Activated CD8-positive, alpha-beta memory T cell treated with anti-CD3 and anti-CD28 coated beads, Interleukin-2, amount 50 U/mL, for 24 hours (primary cell): Measurements from ENCODE around the gene GRID1.
A peak's percentile ranks its signal among the peaks of the same experiment; 100 is the strongest.

Experiments
- DNase-seq: peaks from one replicate; pipeline ENCODE4 v3.0.0-alpha.2; 2020; ENCODE audit errors: extremely low read depth

The GRID1 gene

GRCh38 chr10:86366033-86366901 lies at the start of gene GRID1:
Gene GRID1 (minus strand): TSS chr10:86366795.
- DNase-seq: no peak

DNA sequence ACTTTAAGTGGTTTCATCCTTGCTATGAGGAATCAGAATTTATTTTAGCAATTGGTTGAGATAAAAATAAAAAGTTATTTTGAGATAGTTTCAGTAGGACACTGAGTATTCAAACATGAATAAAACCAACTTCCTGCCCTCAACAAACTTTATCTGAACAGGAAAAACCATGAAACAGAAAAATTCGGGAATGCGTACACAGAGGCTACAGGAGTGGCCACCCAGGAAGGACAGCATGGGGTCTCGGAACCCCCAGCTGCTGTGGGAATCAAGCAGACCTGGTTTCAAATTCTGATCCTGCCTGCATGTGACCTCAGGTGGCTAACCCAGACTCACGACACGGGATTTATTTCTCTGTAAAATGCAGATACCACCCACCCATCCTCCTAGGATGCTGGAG lies 49.0 kb upstream of the GRID1 start:
- DNase-seq: no peak

DNA sequence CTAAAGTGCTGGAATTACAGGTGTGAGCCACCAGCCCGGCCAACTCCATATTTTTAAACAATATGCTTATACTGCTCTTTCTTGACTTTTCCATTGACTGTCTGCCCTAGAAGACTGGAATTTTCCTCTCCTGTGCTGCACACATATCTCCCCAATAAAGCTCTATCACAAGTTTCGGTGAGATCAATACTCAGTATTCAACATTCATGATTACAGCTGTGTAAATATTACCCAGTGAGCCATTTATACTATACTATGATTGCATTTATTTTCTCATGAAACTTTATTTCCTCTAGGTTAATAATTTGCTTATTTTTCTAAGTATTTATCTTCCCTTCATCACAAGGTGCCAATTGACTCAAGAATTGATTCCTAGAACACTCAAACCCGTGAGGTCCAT lies 48.5 kb upstream of the GRID1 start:
- DNase-seq: no peak

DNA sequence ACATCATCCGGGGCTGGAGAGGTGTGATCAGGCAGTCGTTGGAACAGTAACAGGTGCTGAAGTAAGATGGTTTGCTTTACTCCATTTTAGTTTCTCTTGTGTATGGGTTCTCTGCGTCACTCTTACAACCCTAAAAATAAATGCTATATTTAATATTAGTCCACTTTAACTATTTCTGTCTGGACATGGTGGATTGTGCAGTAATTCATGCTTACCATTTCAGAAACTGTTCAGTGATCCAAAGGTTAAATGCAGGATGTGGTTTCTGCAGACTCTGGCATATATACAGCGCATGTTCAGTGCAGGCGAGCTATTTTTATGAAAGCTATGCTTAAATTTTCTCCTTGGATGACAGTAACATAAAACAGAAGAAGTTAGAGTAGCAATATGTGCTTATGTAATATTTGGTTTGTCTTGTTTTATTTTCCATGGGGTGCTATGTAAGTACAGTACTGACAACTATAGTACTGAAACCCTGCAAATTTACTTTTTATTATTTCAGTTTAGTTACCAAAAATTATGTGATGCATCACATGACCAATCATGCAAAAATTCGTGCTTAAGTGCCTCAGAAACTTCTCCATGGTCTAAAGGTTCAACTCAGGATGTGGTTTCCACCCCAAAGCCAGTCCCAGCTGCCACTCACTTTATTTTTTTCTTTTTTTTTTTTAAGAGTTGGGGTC lies 46.6 kb upstream of the GRID1 start:
- no peak for DNase-seq

DNA sequence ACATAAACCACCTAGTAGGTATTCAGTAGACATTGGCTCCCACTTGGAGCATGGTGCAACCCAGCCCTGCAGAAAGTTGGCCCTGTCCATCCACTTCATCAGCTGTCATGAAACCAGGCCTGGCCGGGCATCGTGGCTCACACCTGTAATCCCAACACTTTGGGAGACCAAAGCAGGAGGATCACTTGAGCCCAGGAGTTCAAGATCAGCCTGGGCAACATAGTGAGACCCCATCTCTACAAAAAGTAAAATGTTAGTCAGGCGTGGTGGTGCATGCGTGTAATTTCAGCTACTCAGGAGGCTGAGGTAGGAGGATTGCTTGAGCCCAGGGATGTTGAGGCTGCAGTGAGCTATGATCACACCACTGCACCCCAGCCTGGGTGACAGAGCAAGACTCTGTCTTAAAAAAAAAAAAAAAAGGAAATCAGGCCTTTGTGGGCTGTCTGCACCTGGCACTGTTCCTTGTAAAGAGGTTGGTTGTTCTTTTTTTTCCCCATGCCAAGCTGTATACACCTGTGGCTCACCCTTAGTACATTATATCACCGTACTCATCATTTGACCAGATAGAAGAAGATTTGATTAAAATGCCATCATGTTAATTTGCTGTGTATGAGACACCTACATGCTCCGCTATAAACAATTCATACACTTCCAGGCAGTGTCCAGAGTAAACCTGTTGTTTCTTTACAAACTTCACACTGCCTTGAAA lies 45.4 kb upstream of the GRID1 start:
- DNase-seq: no peak

DNA sequence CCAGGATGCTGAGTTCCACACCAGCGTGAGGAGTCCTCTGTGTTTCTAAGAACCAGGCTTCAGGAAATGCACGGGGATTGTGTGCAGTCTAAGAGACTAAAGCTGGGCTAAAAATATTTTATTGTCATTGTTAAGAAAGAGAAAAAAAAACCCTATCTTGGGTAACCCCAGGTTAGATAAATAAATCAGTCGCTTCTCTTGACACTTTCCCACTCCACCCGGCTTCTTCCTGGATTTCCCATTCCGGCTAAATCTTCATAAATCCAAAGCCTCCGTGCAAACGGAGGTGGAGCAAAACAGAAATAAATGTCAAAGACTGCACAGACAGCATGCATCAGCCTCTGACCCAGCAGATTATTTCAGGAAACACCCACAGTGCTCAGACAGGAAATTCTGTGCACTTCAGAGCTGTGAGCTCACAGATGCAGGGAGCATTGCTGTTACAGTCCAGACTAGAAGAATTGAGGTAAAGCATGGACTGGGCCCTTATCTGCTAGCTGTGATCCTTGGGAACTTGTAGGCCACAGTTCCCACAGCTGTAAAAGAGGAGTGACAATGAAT lies 44.8 kb upstream of the GRID1 start:
- DNase-seq: no peak

- no peak for DNase-seq
These were observed 44.0 kb upstream of the GRID1 start for GRCh38 chr10:86410542-86411124.

DNA sequence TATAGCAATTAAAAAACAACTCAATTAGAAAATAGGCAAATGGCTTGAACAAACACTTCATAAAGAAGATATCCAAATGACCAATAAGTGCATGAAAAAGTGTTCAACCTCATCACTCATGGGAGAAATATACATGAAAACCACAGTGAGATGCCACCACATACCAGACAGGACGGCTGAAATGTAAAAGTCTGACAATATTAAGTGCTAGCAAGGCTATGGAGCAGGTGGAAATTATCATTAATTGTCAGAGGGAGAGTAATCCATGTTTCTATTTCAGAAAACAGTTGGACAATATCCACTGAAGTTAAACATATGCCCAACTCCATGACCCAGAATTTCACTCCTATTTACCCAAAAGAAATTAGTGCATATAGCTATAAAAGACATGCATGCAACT lies 42.6 kb upstream of the GRID1 start:
- DNase-seq: no peak

DNA sequence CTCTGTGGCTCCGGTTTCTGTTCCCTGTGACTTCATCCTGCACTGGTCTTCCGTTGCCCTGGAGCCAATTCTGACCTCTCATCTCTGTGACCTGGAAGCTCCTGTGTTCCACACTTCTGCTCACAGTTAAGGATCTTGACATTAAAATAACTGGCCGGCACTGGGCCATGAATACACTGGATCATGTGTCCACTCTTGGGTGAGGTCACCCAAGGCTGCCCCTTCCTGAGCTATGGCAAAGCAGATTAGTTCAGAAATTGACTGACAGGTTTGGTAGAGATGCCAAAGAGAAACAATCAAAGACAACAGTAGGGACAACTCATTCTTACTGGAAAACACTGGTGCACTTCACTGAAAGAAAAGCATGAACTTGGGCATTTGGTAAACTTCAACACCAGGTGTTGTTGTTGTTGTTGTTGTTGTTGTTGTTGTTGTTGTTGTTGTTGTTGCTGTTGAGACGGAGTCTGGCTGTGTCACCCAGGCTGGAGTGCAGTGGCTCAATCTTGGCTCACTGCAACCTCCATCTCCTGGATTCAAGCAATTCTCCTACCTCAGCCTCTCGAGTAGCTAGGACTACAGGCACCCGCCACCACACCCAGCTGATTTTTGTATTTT lies 36.7 kb upstream of the GRID1 start:
- DNase-seq: no peak

DNA sequence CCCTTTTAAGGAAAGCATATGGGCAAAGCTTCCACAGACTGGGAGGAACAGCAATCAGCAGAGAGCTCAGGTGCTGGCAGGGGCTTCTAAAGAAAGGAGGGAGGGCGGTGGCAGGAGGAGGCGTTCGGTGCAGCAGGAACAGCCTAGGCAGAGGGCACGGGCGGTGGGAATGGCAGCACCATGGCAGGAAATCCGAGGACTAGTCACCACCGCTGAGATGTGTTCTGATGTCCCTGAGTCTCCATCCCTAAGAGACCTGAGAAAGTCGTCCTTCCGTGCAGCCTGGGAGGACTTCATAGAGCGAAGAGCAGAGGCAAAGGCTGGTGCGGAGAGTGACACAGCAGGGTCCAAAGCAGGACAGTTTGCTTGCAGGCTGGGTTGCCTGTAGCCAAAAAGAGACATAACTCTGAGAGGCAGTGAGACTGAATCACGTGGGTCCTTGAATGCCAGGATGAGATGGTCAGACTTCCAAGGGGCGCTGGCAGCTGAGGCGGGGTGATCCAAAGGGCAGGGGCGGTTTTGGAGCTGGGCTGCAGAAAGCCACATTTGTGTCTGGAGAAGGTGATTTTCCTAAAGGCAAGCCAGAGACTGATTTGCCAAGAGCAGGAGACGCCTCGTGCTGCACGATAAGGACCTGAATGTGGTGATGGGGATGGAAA lies 35.8 kb upstream of the GRID1 start:
- no peak for DNase-seq

- no peak for DNase-seq
These were observed 35.1 kb upstream of the GRID1 start for GRCh38 chr10:86401588-86402282.

DNA sequence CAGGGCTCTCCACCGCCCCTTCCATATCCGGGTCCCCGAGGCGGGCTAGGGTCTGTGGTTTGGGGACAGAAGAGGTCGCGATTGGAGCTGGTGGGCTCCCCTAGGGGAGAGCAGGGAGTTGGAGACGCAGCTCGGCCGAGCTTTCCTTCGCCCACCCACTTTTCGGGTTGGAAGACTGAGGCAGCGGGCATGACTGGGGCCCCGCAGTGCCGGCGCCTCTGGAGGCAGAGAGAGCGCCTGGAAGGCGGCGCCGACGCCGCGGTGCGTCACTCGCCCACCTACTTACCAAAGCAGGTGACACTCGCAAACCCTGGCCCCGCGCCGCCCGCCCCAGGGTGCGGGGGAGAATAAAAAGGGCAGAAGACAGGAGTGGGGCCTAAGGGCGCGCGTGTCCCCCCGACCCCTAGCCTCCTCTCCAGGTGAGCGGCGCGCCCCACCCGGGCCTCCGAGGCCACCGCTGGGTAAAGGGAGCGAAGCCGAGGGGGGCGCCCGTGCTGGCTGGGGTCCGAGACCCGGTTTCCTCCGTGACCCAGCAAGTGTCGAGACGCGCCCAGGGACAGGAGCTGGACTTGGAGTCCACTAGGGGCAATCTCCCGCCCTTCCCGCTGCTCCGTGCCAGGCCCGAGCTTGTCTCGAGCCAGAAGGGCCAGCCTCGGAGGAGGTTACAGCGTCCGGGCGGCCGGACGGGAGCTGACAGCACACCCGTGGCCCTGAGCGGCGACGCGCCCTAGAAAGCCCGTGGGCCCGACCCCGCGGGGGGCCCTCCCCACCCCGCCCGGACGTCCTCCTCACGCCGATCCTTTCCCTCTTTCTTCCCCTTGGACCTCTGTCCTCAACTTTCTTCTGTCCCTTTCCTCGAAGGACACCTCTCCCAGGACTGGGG lies 34.4 kb upstream of the GRID1 start:
- DNase-seq: peak; percentile 31

DNA sequence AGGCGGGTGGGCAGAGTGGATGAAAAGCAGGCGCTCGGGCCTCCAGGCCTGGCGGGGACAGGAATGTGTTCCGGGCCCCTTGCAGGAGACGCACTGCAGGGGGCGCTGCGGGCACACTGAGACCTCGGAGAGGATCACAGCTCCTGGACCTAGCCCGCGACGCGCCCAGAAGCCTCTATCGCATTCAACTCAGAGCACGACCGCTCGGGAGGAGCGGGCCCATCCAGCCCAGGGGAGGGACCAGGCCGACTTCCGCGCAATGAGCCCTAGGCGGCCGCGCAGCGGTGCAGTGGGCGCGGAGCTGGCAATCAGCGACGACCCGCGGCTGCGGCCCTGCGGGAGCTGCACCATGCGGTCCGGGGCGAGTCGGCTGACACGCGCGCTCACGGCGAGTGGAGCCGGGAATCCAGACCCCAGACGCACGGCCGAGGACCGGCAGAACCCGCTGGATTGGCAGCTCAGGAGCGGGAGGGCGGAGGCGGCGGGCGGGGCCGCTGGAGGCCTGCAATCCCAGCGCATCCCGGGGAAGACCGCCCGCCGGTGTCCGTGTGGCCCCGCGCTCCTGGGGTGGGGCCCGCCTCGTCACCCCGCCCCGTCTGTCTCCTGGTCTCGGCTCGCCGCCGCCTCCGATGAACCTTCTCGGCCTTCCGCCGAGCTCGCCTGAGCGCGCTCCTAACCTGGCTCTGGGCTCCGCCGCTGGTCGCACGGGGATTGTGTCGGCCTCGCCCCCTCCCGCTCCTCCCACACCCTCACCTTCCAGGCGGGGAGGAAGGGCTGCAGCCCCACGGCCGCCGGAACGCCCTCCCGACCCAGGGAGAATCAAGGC lies 33.5 kb upstream of the GRID1 start:
- DNase-seq: peak; percentile 79

DNA sequence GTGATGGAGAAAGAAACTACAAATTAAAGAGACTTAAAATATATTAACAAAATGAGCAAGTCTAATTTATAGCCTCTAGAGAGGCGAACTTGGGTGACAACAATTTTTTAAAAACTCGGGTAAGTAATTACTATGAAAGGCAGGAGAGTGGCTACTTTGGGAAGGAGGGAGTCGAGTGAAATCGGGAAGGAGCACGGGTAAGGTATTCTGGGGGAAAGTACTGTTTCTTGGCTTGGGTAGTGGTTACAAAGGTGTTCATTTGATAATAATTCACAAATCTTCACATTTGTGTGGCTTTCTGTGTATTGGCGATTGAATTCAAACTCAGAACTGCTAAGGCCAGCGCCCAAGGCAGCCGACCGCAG lies 32.9 kb upstream of the GRID1 start:
- no peak for DNase-seq

GRCh38 chr10:86397120-86397519 lies 30.5 kb upstream of the GRID1 start:
- DNase-seq: no peak

GRCh38 chr10:86393862-86394455 lies 27.4 kb upstream of the GRID1 start:
- DNase-seq: no peak

- DNase-seq: no peak
These were observed 26.8 kb upstream of the GRID1 start for GRCh38 chr10:86393362-86393761.

- no peak for DNase-seq
These were observed 26.1 kb upstream of the GRID1 start for GRCh38 chr10:86392723-86393094.
